GM20000 (cell line): ENCODE data around the gene ARMH3.
"Not testable (repeated sequence)": the region's sequence is repeated elsewhere in the genome, so short reads cannot be mapped to it uniquely, and the experiment has no call there.

Experiments
- DNase-seq: peaks from one replicate; pipeline ENCODE4 v3.0.0; 2012; ENCODE audit warnings: low spot score
- CTCF ChIP-seq: IDR thresholded peaks from 2 replicates; pipeline ENCODE4 v1.5.1; 2012; ENCODE audit warnings: mild to moderate bottlenecking, control low read depth; ENCODE audit errors: extremely low read depth, missing control alignments

The ARMH3 gene

DNA sequence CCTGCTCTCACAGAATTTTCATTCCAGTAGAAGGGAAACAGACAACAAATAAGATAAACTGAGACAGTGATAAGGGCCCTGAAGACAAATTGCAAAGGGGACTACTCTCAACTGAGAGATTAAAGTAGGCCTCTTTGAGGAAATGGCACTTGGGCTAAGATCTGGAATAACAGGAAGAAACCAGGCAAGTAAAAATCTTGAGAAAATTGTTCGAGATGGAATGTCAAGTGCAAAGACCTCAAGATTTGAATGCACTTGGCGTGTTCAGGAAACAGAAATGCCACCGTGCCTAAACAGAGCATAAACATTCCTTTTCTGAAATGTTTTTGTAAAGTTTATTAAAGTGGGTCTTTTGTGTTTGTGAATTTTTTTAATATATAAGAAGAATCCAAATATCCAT, 10.7 kb downstream of the ARMH3 start:
- DNase-seq: no peak
- no peak for TF ChIP-seq CTCF

DNA sequence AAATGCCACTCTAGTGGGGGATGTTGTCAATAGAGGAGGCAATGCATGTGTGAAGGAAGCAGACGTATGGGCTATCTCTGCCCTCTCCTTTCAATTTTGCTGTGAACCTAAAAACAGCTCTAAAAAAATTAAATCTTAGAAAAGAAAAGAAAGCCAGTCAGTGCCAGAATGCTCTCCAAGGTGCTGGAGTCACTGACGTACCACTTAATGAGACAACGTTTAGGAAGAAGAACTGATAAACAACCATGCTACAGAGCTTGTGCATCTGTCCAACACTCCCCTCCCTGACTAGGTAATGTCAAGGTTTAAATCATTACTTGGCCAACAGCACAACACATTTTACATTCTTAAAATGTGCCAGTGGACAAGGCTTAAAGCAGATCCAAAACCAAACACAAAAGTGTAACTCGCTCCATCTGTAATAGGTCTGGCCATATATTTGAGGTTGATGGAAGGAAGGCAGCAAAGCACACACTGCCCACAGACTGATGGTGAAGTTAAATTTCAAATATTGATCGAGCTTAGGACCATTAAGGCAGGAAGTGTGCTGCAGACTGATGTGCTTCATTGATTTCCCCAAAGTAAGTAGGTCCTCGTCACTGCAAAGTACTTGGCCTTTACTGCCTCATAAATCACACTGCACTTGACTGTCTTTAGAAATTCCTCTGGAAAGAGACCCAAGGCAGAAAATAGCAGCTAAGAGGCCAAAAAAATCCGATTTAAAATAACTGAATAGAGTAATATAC, 15.5 kb downstream of the ARMH3 start:
- DNase-seq: no peak
- TF ChIP-seq CTCF: no peak

GRCh38 chr10:102038410-102038809, 17.6 kb downstream of the ARMH3 start:
- no peak for TF ChIP-seq CTCF
- DNase-seq: no peak

GRCh38 chr10:102035807-102036206, 20.2 kb downstream of the ARMH3 start:
- not testable (repeated sequence) for DNase-seq

DNA sequence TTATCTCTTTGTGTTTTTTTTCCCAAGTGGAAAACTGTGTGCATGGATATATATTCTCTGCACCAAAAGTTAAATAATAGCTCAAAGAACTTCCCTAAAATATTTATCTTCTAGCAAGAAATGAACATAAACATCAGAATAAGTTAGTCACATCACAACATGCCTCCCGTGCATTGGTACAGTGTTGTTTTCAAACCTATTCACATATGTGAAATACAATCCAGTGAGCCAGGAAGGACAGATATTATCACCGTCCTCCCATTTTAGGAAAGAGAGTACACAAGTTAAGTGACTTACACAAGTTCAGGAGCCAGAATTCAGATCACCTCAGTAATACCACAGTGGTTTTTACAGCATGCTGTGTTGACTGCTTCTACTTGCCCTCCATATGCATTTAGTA, 22.2 kb downstream of the ARMH3 start:
- TF ChIP-seq CTCF: no peak
- no peak for DNase-seq

- no peak for TF ChIP-seq CTCF
- no peak for DNase-seq
These were observed 28.7 kb downstream of the ARMH3 start for GRCh38 chr10:102027261-102027660.

GRCh38 chr10:102024799-102025198, 31.2 kb downstream of the ARMH3 start:
- TF ChIP-seq CTCF: no peak
- no peak for DNase-seq

GRCh38 chr10:102020938-102021337, 35.0 kb downstream of the ARMH3 start:
- DNase-seq: no peak
- TF ChIP-seq CTCF: no peak
